GM18511 (cell line): ENCODE data around the gene GSN.

Experiments
- ATAC-seq: cut with Tn5 transposase; IDR thresholded peaks from one replicate; pipeline ENCODE4 v1.9.1; 2021; ENCODE audit warnings: mild to moderate bottlenecking, moderate library complexity; ENCODE audit not compliant: unreplicated experiment

GSN gene

DNA sequence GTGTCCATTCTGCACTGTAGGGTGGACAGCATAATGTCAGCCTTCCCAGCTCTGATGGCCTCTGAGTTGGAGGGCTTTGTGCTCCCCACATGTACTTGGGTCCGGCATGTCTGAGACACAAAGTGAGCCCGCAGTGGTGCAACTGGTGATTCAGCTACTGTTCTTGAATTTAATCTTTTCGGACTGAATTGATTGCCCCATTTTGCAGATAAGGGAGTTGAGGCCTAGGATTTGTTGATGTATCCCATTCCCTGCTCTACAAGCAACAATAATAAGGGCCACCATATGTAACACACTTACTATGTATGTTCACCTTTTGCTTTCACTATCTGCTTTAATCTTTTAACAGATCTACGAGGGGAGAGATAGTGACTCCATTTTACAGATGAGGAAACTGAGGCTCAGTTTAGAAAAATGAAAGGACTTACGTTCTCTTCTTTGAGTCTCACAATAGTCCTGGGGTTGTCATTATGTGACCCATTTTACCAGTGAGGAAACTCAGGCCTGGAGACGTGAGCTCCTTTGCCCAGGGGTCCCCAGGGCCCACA is 4.5 kb downstream of the GSN start:
- ATAC-seq, result no peak

DNA sequence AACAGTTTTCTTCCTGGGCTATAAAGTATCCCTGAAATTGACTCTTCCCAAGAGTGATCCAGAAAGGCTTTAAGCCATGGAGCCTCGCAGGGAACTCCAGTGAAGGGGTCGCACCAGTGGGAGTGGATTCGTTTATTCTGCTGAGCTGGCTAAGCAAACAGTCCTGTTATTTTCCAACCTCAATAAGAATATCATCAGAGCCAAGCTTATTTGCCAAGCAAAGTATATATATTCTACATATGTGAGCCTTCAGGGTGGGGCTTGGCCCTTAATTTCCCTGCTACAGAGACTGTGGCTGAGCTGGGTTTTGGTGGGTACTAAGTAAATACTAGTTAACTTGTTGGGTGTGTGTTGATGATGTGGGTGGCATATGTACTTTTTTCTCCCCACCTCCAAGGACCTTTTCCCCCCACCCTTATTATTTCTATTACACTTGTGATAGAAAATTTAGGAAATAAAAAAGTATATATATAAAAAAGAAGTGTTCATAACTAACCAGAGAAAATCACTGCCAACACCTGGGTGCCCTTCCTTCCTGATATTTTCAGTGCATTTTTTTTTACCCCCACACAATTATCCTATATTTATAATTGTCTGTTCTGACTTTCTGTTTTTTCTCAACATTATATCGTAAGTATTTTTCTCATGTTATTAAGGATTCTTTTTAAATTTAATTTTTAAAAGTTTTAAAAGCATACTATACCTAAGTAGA is 5.3 kb downstream of the GSN start:
- no peak for ATAC-seq

DNA sequence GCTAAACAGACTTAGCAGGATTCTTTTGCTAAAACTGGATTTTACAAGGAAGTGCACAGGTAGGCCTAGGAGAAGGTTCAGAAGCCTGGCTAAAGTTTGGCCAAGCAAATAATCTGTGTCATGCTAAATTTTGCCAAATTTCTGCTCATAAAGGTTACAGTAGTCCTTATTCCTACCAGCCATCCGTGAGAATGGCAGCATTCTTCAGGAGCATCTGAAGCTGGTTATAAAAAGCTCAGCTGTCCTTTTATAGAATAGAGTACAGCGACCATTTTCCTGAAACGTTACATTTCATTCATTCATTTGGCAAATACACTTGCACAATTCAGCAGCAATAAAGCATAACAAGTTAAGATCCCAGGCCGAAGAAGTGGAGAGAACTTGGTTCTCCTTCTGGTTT is 6.9 kb downstream of the GSN start:
- ATAC-seq, result no peak

DNA sequence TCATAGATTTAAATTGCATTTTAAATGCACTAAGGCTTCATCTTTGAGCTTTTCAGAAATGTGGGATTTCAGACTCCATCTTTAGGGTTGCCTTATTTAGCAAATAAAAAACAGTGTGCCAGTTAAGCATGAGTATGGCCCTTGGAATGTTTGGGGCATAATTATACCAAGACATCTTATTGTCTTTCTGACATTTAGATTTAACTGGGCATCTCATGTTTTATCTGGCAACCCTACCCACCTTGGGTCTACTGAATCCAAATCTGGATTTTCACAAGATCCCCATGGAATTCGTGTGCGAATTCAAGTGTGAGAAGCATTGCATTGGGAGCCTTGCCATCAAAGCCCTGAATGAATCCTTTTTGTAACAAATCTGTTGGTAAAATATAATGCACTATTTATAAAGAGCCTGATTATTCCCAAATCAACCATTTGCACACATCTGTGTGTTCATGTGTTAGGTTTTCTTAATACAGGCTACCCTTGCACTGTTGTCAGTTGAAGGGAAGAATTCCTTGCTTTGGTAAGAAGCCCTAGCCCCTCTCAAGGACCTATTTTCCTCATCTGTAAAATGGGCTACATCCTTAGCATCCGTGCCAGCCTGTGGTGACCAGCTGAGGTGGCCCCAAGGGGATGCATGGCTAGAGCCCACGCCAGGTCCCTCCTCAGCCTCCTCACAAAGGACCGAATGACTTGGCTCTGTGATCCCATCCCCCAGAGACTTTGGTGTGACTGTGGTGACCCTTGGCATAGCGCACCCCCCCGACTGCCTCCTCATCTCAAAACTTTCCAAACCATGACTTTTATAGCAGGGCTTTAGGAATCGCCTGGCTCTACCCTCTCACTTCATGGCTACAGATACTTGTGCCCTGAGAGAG is 8.1 kb downstream of the GSN start:
- no peak for ATAC-seq

DNA sequence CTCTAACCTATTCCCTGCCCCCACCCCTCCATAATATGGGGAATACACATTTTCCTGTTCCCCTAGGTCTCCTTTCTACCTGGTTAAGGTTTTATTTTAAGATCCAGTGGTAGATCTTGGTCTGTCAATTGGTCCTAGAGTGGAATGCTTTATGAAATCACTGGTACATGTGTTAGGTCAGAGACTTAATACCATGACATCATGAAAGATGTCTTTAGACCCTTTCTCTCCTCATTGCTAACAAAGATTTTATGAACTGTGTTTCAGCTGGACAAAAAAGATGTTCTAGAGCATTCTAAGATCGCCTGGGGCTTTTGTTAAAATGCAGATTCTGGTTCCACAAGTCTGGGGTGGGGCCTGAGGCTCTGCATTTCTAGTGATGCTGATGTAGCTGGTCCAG is 9.1 kb downstream of the GSN start:
- no peak for ATAC-seq

DNA sequence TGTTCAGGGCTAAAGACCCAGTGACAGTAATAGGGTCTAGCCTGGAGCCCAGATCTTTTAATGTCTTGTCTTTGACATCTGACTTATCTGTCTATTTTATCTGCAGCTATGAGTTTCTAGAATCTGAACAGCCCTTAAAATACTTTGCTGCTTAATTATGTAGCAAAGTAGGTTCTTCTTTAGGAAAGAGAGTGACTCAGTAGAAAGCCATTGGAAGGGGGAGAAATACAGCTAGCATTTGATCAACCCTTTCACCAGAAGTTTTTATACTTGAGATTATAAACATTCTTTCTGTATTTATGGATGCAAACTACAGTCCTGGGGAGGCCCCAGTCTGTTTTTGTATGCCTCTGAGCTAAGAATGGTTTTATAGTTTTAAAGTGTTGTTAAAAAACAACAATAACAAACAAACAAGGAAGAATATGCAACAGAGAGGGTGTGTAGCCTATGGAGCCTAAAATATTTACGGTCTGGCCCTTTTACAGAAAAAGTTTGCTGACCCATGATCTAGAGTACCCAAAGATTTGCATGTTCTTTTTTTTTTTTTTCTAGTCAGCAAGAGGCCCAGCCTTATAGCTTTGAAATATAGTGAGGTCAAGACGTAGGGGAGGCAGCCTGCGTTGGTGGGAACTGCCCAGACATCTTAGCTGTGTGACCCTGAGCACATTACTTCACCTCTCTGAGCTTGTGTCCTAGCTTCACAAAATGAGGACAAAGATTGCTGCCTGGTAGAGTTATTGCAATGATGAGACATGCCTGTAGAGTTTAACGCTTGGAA is 9.7 kb downstream of the GSN start:
- ATAC-seq, result no peak

DNA sequence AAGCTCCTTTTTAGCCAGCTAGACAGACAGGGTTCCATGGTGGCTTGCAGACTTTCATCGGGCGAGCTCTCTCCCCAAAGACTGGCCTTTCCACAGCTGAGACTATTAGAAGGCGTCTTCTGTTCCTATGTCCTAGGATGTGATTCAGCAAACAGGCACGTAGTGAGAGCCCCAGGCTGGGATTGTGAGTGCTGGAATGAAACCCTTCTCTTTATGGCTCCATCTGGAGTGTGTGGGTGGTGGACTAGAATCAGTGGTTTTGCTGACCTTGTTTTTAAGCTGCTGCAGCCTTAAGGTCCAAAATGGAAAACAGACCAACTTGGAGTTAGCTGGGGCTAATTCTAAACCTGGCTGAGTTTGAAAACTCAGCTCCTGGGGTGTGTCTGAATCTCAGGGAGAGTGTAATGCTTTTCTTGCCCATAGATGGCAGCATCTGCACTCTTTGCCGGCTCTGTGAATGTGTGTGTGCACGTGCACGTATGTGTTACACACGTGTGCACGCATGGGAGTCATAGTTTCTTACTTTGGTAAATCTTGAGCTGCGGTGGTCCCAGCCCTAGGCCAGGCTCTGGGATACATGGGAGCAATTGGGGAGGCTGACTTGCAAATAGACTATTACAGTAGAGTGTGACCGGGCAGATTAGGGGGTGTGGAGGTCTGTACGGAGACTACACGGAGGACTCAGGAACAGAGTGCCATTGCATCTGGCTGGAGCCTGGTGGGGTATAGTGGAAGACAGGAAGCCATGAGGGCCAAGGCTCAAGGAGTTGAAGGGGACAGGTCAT is 10.7 kb downstream of the GSN start:
- no peak for ATAC-seq

DNA sequence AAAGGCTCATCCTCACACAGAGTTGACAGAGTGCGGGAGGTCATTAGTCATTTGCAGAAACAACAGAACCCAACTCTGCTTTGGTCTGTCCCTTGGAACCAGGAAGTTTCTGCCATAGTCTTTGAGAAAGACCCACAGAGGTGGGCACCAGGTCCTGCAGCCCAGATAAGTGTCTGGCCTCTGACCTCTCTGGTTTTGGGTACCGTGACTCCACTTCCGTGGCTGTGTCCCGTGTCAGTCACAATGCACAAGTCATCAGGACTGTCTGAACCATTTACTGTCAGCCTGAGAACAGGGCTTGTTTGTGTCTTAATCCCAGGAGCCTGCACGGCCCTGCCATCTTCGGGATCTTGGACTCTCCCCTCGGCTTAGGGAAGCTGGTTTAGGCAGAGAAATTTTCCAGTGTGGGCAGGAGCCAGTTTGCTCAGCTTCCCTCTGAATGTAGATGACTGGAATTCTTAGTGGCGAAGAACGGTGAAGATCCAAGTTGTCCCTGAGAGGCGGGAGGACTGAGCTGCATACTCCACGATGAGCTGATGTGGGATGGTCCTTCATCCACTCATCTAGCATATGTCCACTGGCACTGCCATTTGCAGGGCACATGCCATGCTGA is 11.9 kb downstream of the GSN start:
- no peak for ATAC-seq

DNA sequence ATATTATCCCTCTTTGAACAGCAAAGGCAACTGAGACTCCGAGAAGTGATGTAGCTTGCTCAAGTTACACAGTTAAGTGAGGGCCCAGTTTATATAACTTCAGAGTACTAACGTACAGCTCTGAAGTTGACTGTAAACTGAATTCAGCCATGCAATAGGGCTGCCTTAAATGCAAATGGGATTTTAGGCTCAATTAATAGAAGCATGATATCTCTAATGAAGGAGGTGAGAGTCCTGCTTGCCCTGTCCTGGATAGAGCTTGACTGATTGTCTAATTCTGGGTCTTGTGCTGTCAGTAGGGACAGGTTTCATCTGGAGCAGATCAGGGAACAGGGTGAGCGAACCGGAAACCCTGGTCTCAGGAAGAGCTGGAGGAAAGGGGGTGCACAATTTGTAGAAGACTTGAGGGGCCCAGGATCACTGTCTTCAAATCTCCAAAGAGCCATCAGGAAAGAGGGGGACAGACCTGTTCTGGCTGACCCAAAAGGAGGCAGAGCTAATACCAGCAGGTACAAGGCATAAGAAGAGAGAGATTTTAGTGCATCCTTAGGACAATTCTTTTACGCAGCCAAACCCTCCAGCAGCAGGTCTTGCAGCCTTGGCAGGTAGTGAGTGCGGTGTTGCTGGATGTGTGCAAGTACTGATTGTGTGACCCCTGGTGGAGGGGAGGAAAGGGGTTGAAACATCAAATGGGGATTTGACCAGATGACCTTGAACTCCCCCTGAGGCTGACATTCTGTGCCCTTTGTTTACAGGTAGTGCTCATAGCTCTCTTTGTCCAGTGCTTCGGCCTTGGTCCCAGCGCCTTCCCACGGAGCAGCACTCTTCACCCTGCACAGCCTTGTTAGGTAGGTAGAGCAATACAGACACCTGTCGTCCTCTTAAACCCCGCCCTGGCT is 13.0 kb downstream of the GSN start:
- ATAC-seq, result no peak

DNA sequence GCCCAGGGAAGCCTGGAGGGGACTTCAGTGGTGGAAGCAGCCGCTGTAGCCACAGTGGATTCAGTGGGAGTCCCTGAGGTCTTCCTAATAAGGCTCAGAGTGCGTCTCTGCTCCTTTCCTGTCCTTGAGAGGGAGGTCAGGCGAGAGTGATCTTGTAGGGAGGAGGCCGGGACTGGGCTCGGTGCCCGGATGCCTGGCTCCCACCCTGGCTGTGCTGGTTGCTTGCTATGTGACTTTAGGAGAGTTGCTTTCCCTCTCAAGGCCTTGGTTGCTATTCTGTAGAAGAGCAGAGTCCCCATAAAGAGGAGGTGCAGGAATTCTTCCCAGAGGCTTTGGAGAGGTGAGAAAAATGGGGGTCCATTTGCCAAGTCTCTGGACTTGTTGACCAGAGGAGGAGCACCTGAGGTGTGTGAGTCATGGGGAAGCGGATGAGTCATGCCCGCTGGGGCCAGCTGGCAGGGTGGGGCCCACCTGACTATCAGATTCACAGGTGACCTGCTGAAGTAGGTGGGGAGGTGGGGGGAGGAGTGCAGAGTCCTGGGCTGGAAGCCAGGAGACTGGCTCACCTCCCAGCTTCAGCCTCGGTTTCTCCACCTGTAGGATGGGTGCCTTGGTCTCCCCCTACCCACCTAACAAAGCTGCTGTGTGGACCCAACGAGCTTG is 13.8 kb downstream of the GSN start:
- no peak for ATAC-seq

DNA sequence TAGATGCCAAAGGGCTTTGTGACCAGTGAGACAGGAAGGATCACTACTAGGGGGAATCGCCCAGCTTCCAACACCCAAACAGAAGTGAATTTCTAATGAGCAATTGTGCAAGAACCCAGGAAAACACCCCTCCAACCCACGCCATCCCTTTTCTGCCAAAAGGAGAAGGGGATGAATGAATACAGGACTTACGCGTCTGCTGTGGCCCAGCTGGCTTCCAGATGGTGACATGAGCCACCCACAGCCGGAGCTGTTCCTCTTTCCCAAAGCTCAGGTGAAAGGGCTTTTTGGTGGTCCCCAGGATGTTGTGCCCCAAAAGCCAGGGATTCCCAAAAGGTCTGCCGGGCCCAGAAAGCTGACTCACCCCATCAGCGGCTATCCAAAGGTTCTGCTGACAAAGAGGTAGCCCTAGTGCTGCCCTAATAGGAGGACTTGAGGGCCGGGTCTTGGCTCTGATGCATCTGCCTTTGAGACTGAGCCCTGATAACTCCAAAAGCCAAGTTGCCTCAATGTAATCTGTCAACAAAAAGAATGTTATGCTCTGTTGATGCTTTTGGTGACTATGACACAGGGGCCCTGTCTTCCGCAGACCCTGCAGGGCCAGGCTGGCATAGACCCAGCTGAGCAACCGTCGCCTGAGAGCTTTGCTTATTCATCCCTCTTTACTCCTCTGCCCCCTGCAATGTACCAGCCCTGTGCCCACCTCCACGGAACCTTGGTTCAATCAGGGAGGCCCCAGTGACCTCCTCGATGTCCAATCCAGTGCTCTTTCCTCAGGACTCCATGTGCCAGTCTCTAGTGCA is 14.5 kb downstream of the GSN start:
- ATAC-seq, result no peak

DNA sequence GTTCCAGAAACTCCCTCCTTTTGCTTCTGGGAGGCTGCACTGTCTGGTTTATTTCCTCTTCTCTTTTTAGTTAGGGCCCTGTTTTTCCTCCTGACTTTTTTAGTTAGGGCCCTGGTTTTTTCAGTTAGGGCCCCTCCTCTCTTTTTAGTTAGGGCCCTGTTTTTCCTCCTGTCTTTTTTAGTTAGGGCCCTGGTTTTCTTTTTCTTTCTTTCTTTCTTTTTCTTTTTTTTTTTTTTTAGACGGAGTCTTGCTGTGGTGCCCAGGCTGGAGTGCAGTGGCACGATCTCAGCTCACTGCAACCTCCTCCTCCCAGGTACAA is 15.1 kb downstream of the GSN start:
- ATAC-seq, result no peak

DNA sequence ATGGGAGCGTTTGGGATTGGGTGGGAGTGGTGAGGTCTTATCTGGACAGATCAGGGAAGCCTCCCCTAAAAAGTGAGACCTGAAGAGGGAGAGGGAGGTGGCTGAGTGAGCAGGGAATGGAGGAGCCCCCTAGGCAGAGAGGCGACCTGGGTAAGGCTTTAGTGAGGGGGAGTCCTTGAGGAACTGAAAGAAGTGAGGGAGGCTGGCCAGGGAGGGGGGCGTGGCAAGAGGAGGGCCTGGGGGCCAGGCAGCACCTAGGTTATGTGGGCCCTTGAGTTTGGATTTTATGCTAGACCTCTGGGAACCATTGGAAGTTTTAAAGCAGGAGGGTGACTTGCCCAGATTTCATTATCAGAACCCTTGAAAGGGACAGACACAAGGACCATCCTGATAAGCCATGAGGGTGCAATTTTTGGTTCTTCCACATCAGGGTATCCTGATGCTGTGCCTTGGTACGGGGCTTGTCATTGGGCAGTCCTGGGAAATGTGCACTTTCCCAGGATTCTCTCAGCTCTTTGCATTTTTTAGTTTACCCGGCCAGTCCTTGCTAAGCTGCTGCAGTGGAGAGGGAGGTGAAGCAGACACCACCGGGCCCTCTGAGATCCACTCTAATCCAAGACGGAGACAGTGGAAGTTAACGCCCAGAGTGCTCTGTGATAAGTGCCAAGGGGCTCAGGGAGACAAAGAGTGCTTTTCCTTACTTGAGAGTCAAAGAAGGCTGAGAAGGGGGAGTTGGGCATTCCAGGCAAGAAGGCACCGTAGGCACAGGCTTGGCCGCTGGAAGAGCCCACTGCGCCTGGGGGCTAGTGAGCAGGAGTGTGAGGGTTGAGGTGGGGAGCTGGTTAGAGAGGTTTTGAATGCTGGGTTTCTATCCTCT is 16.1 kb downstream of the GSN start:
- no peak for ATAC-seq

DNA sequence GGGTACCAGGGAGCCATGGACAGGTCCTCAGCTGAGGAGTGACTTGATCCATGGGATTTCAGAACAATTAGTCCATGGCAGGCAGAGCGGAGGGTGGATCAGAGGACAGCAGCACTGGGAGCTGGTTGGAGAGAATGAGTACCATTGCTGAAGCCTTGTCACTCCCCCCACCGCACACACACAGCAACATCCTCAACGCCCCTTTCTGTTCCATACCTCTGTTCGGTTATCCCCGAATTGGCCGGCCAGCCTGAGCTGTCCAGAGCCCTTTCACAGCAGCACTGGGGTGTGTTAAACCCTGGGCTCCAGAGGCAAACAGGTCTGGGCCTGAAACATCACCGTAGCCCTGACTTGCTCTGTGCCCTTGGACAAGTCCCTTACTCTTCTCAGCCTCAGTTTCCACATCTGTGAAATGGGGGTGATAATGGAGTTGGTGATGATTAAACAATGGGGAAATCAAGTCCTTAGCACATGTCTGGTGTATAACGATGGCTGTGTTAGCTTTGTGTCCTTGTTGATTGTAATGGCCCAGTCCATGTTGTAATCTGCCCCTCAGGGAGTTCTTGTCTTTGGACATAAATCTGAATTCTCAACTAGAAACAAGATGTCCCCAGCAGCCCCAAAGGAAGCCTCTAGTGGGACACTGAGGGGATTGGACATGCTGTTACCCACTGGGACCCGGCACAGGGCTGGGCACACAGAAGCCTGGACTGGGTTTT is 16.9 kb downstream of the GSN start:
- no peak for ATAC-seq

DNA sequence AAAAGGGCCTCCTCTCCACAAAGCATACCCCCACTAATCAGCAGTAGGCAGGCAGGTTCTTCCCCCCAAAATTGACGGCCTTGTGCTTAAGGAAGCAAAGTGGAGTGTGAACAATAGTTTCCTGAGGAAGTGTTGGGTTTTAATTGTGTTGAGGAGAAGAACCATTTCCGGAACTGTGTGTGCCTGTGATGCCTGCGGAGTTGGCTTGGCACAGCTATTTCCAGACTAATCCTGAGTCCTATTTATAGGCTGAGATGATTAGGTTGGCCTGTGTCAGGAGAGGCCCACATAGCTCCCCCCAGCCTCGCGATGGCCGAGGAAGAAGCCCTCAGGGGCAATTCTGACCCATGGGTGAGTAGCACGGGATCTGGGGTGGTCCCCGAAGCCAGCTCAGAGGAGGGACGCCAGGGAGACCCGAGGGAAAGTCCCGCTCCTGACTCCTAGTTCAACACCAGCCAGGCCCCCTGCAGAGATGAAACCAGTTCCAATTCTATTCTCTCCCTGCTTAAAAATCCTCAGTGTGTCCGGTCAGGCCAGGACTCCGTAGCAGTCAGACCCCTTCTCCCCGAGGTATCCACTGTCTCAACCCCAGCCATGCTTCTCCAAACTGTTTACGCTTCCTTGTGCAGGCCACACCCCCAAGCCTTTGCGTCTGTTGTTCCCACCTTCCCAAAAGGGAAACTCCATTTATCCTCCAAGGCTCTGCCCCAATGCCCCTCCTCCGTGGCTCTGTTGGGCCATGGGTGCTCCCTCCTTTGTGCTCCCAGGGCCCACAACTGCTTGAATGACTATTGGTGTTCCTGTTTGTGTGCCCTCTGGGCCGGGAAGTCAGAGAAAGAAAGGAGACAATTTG is 18.1 kb downstream of the GSN start:
- no peak for ATAC-seq

DNA sequence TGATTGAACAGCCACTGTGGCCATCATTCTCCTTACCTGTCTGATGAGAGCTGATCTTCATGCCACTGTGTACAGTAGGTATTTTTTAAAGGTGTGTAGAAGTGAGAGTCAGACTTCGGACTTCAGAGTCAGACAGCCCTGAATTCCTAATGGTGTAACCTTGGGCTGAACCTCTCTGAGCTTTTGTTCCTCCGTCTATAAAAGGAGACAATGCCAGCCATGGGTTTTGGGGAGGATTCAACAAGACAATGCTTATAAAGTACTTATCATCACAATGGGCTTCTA is 18.7 kb downstream of the GSN start:
- ATAC-seq, result no peak
